GM19025 (cell line): Measurements from ENCODE around the gene CYP11A1.
"Not testable (repeated sequence)": the region's sequence is repeated elsewhere in the genome, so short reads cannot be mapped to it uniquely, and the experiment has no call there.

Experiments used
- ATAC-seq: cut with Tn5 transposase; IDR thresholded peaks from one replicate; pipeline ENCODE4 v1.9.1; 2021; ENCODE audit warnings: mild to moderate bottlenecking, low read depth, moderate library complexity; ENCODE audit not compliant: unreplicated experiment

The CYP11A1 gene

GRCh38 chr15:74400915-74401757 is 33.7 kb upstream of the CYP11A1 start:
- no peak for ATAC-seq

GRCh38 chr15:74400313-74400860 is 32.9 kb upstream of the CYP11A1 start:
- no peak for ATAC-seq

GRCh38 chr15:74399511-74400312 is 32.3 kb upstream of the CYP11A1 start:
- ATAC-seq, result no peak

DNA sequence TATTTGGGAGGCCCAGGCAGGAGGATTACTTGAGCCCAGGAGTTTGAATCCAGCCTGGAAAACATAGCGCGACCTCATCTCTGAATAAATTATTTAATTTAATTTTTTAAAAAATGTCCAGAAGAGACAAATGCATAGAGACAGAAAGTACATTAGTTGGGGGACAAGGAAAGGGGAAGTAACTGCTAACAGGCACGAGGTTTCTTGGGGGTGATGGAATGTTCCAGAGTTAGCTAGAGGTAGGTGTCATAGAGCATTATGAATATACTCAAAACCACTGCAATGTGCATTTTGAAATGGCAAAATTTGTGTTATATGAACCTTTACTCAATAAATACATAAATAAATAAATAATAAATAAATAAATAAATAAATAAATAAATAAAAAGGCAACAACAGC is 31.7 kb upstream of the CYP11A1 start:
- ATAC-seq, result no peak

GRCh38 chr15:74398183-74398582 is 30.7 kb upstream of the CYP11A1 start:
- ATAC-seq, result no peak

GRCh38 chr15:74397239-74398068 is 30.0 kb upstream of the CYP11A1 start:
- ATAC-seq, result no peak

GRCh38 chr15:74396445-74397238 is 29.2 kb upstream of the CYP11A1 start:
- ATAC-seq, result peak; percentile 38

- peak; percentile 3 for ATAC-seq
Measured at GRCh38 chr15:74396146-74396438, 28.6 kb upstream of the CYP11A1 start.

- ATAC-seq, result no peak
Measured at GRCh38 chr15:74395319-74396145, 28.1 kb upstream of the CYP11A1 start.

DNA sequence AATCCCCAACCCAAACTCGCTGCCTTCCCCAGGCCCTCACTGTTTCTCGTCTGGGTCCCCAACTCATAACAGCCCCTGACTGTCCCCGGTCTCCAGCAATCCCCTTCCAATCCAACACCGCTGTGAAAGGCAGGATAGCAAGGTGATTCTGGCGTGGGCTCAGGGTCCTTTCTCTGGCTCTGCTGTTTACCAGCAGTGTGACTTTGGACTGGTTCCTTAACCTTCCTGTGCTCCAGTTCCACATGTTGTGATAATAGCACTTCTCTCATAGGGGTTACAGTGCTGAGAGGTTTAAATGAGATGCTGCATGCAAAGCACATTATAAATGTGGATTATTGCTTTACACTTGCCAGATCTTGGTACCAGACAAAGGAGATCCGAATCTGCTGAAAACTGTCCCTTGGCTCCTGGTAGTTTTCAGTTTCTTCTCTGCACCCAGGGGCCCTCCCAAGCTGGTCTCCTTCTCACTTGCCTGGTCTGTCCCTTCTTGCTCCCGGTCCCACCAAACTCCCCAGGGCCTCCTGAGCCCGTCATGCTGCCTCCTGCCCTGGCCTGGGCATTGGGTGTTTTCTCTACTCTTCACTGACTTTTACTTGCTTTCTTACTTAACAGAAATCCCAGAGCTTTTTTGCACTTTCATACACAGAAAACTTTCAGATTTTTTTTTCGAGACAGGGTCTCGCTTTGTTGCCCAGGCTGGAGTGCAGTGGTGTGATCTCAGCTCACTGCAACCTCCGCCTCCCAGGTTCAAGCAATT is 26.8 kb upstream of the CYP11A1 start:
- ATAC-seq, result no peak

- ATAC-seq, result no peak
Measured at GRCh38 chr15:74393423-74393822, 26.0 kb upstream of the CYP11A1 start.

DNA sequence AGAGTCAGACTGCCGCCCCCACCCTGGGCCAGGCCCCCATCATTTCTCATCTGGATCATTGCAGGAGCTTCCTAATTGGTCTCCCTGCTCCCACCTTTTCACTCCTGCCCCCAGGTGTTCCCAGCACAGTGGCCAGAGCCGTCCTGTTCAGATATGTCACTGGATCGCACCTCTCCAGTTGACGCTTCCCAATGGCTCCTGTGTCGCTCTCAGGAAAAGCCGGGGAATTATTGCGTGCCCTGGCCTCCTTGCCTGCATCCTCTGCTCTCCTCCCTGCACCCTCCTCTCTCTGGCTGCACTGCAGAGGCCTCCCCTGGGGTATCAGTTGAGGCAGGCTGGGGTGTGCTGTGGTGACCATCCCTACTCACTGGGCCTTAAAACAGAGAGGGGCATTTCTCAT is 25.5 kb upstream of the CYP11A1 start:
- ATAC-seq, result no peak

DNA sequence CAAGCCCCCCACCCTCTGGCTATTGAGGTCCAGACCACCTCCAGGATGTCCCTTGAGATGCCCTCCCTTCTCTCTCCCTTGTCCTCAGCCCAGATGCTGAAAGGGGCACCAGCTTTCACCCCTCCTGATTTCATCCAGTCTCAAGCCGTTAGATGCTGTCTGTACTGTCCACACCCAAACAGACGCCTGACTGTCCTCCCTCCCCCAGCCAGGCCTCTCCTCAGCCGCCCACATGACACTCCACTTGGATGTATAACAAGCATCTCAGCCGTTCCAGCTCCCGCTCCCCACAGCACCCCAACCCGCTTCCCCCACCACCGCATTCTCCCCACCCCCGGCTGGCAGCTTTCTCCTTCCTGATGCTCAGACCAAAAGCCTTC is 25.0 kb upstream of the CYP11A1 start:
- no peak for ATAC-seq

- ATAC-seq, result no peak
Measured at GRCh38 chr15:74391582-74392450, 24.4 kb upstream of the CYP11A1 start.

- no peak for ATAC-seq
Measured at GRCh38 chr15:74390647-74391288, 23.3 kb upstream of the CYP11A1 start.

DNA sequence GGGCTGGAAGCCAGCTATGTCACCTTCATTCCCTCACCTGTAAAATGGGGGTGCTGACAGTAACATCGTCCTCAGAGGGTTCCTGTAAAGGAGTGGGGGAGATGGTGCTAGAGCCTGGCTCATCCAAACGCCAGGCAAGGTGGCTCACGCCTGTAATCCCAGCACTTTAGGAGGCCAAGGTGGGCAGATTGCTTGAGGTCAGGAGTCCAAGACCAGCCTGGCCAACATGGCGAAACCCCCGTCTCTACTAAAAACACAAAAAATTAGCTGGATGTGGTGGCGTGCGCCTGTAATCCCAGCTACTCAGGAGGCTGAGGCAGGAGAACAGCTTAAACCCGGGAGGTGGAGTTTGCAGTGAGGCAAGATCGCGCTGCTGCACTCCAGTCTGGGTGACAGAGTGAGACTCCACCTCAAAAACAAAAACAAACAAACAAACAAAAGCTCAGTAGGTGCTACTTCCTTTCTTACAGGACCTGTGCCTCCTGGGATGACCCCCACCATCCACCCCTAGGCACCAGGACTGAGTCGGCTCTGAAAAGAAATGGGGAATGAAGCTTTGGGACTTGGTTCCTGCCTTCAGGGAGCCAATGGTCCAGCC is 22.7 kb upstream of the CYP11A1 start:
- ATAC-seq, result not testable (repeated sequence)
